ENCODE results near the gene MPRIP. TPM values are rescaled to one million over a fixed set of nuclear protein-coding genes. Genes with fewer than 3 reads are reported as not detected.

The MPRIP gene
- total and polyA plus RNA-seq, 4 donors, result 121 to 342 (median 175) TPM

DNA sequence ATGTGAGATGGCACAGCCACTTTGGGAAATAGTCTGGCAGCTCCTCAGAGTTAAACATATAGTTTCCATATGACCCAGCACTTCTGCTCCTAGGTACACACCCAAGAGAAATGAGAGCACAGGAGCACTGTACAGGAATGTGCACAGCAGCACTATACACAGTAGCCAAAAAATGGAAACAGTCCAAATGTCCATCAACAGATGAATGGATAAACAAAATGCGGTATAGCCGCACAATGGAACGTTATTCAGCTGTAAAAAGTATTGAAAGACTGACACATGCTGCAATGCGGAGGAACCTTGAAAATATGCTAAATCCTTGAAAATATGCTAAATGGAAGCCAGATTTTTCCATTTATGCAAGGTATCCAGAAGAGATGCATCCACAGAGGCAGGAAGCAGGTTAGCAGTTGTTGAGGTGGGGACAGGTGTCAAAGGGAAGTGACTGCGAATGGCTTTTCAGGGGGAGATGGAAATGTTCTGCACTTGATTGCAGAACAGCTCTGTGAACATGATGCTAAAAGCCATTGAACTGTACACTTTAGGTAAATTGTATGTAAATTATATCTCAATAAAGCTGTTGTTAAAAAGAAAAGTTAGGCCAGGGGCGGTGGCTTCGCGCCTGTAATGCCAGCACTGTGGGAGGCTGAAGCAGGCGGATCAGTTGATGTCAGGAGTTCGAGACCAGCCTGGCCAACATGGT lies 80.7 kb downstream of the MPRIP start:
- no peak for ATAC-seq (ENCODE audit: insufficient read depth, low FRiP score)
- Histone ChIP-seq H3K4me3 (no peak overlapping the region), H3K9ac (ENCODE audit: insufficient read depth in 1 of 2, low read length in 2 of 2) (no peak overlapping the region), H3K4me1 (ENCODE audit: control insufficient read depth in 5 of 5, insufficient read depth in 5 of 5, low read length in 5 of 5) (peaks cover 24 to 41% (median 36%) of the 10 kb centered on the region in 5 donors), H3K27me3 (ENCODE audit: control insufficient read depth in 3 of 3, insufficient read depth in 3 of 3, low read length in 2 of 3) (no peaks in the 10 kb centered on the region), H3K27ac (ENCODE audit: low read depth in 1 of 2, low read length in 1 of 2) (no peak overlapping the region), H3K9me3 (ENCODE audit: control insufficient read depth in 4 of 4, insufficient read depth in 3 of 4, low read length in 3 of 4) (no peaks in the 10 kb centered on the region), H3K36me3 (ENCODE audit: control insufficient read depth in 4 of 4, insufficient read depth in 4 of 4, low read length in 4 of 4) (peaks cover 0 to 12% (median 4%) of the 10 kb centered on the region in 4 donors)
- WGBS, 2 donors, result 86 to 92% methylated on average over 10 of the region's 10 CpGs
- no peak for DNase-seq
- TF ChIP-seq, protein P1, sequence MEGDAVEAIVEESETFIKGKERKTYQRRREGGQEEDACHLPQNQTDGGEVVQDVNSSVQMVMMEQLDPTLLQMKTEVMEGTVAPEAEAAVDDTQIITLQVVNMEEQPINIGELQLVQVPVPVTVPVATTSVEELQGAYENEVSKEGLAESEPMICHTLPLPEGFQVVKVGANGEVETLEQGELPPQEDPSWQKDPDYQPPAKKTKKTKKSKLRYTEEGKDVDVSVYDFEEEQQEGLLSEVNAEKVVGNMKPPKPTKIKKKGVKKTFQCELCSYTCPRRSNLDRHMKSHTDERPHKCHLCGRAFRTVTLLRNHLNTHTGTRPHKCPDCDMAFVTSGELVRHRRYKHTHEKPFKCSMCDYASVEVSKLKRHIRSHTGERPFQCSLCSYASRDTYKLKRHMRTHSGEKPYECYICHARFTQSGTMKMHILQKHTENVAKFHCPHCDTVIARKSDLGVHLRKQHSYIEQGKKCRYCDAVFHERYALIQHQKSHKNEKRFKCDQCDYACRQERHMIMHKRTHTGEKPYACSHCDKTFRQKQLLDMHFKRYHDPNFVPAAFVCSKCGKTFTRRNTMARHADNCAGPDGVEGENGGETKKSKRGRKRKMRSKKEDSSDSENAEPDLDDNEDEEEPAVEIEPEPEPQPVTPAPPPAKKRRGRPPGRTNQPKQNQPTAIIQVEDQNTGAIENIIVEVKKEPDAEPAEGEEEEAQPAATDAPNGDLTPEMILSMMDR (IDR thresholded peaks at IDR 0.05; ENCODE audit: control extremely low read depth, extremely low read depth), result no peak

DNA sequence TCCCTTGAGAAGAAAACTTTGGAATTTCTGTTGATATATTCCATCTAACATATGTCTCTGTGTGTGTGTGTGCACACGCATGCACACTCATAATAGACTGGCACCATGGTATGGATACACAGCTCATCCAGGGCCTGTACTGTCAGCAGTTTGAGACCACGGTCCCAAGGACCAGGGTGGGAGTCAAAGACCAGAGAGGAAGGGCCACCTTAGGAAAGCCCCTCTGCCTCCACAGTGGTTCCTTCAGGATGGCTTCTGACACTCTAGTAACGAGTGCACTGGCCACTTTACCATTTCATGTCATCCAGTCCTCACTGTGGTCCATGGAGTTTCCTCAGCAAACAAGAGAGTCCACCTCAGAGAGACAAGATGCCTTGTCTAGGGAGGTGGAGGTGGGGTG lies 82.1 kb downstream of the MPRIP start:
- H3K27ac ChIP-seq (ENCODE audit: low read depth in 1 of 2, low read length in 1 of 2), result no peak overlapping the region
- no peaks in the 10 kb centered on the region for H3K27me3 ChIP-seq (ENCODE audit: control insufficient read depth in 3 of 3, insufficient read depth in 3 of 3, low read length in 2 of 3)
- ATAC-seq (ENCODE audit: insufficient read depth, low FRiP score), result no peak
- TF ChIP-seq, protein P1 (IDR thresholded peaks at IDR 0.05; ENCODE audit: control extremely low read depth, extremely low read depth), result no peak
- DNase-seq, result no peak
- H3K9ac ChIP-seq (ENCODE audit: insufficient read depth in 1 of 2, low read length in 2 of 2), result no peak overlapping the region
- peaks cover 0 to 21% (median 15%) of the 10 kb centered on the region in 4 donors for H3K36me3 ChIP-seq (ENCODE audit: control insufficient read depth in 4 of 4, insufficient read depth in 4 of 4, low read length in 4 of 4)
- H3K9me3 ChIP-seq (ENCODE audit: control insufficient read depth in 4 of 4, insufficient read depth in 3 of 4, low read length in 3 of 4), result no peaks in the 10 kb centered on the region
- H3K4me1 ChIP-seq (ENCODE audit: control insufficient read depth in 5 of 5, insufficient read depth in 5 of 5, low read length in 5 of 5), result peaks cover 10 to 30% (median 22%) of the 10 kb centered on the region in 5 donors
- H3K4me3 ChIP-seq, result no peak overlapping the region
- 96 to 97% methylated on average over 3 of the region's 3 CpGs for WGBS, 2 donors

DNA sequence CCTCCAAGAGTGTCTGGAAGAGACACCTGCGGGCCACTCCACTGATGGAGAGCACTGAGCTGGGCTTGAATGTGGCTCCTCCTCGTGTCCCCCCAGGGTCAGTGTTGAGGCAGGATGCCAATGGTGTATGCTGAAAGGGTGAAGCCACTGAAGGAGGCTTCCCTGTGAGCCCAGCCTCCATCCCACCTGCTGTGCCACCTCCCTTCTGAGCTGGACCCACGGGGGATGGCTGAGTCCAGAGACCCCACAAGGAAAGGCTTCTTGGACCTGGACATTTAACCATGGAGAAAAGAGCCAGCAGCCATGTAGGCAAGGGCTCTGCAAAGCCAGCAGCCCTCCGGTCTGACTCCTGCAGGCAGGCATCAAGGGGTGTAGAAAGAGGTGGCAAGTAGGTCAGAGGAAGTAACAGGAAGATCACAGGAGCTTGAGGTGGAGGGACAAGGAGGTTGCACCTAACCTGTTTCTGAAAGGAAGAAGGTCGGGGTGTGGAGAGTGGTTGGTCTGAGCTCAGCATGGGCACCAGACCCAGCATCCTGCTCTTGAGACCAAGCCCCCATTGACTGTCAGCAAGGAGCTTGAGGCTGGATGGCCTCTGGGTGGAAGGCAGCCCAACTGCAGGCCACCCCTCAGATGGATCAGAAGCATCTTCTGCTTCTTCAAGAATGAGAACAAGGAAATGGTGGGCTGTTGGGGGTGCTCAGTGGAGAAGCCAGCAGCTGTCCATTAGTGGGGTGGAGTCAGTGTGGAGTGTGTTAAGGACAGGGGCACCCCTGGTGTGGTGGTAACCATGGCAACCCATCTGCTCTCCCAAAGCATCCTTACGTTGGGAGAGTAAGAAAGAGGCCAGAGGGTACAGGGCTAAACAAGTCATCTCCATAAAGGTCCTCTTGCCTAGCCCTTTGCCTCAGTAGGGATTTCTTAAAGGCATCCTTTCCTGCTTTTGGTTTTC lies 83.2 kb downstream of the MPRIP start:
- TF ChIP-seq, protein P1 (IDR thresholded peaks at IDR 0.05; ENCODE audit: control extremely low read depth, extremely low read depth), result no peak
- Histone ChIP-seq H3K36me3 (ENCODE audit: control insufficient read depth in 4 of 4, insufficient read depth in 4 of 4, low read length in 4 of 4) (peaks cover 0 to 29% (median 19%) of the 10 kb centered on the region in 4 donors), H3K4me3 (no peak overlapping the region), H3K9ac (ENCODE audit: insufficient read depth in 1 of 2, low read length in 2 of 2) (no peak overlapping the region), H3K9me3 (ENCODE audit: control insufficient read depth in 4 of 4, insufficient read depth in 3 of 4, low read length in 3 of 4) (no peaks in the 10 kb centered on the region), H3K27me3 (ENCODE audit: control insufficient read depth in 3 of 3, insufficient read depth in 3 of 3, low read length in 2 of 3) (no peaks in the 10 kb centered on the region), H3K27ac (ENCODE audit: low read depth in 1 of 2, low read length in 1 of 2) (no peak overlapping the region), H3K4me1 (ENCODE audit: control insufficient read depth in 5 of 5, insufficient read depth in 5 of 5, low read length in 5 of 5) (peaks cover under 1 to 20% (median 11%) of the 10 kb centered on the region in 5 donors)
- no peak for DNase-seq
- ATAC-seq (ENCODE audit: insufficient read depth, low FRiP score), result no peak
- 78 to 85% methylated on average over 6 of the region's 6 CpGs for WGBS, 2 donors

Data from lung (tissue), 12 donors.